ENCODE measurements around the gene COL6A5.

COL6A5 gene

DNA sequence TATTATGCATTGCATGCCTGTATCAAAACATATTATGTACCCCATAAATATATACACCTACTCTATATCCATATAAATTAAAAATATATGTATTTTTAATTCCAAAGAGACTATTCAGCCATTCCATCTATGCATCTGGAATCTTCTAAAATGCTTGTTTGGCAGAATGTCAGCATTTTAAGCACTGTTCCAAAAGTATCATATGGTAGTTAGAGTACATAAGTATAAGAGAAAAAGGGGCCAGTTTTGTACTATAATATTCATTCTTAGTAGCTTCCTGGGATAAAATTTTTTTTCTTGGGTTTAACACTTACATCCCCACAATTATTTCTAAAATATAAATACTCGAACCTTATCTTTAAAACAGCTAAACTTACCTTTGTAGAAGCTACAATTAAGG is 111.1 kb downstream of the COL6A5 start:
- no peak for DNase-seq

DNA sequence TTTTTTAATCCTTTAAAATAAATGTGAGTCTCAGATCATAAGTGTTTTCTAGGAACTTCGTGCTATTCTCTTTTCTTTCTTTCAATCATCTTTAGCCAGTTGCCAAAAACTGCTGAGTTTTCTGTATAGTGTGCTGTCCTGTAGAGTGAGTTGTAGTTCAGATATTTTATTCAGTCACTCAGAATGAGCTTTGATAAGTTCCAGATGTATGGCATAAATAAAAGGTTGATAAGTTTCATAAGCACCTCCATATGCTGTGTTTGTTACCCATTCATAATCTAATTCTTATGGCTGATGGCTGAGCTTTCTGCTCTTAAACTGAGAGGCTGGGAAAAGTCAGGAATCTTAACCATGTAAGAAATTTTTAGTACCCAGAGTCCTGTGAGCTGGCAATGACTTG is 112.2 kb downstream of the COL6A5 start:
- no peak for DNase-seq

DNA sequence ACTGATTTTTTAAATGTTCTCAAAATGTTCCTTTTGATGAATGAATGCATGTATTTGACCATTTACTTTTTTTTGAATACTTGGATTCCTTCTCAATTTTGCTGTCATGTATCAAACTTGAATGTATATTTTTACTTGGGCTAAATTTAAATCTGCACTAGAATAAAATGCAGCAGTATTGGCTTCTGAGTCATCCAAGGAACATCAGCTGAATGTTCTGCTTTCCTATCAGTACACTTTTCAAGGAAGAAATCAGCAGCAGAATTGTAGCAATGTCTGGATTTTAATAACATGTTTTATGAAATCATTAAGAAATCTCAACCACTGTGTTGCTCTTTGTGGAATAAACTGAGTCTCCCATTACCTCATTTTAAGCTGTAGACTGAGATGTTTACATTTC is 114.5 kb downstream of the COL6A5 start:
- no peak for DNase-seq

DNA sequence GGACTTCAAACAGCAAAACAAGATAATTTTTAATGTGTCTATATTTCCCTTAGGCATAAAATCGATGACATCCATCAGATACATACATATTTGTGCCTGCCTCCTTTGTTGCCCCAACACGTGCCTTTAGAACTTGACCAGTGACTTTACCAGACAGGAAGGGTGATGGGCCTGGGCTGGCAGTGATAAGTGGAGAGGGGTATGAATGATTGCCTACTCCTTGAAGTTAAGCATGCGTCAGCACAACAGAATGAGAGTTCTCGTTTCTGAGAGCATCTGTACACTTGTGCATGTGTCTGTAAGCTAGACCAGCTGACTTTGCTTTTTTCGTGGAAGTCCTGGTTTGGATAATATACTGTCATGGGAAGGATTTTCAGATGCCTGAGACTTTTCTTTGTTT is 116.6 kb downstream of the COL6A5 start:
- no peak for DNase-seq

DNA sequence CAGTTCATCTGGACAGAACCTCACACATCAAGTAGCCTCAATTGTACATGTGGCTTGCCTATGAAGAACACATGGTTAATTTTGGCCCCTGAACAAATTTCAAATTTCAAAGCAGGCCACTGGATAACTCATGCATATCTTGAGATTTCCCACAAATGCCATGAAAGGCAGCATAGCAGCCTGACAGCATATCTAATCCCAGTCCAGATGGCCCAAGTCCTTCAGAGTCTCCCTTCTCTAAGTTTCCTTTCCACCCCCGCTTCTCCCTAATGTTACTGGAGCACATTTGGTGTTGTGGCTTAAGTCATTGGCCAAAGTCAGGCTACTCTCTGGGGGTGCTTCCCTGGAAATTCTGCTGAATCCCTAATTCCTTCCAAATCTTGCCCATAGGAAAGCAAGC is 117.7 kb downstream of the COL6A5 start:
- DNase-seq: no peak

DNA sequence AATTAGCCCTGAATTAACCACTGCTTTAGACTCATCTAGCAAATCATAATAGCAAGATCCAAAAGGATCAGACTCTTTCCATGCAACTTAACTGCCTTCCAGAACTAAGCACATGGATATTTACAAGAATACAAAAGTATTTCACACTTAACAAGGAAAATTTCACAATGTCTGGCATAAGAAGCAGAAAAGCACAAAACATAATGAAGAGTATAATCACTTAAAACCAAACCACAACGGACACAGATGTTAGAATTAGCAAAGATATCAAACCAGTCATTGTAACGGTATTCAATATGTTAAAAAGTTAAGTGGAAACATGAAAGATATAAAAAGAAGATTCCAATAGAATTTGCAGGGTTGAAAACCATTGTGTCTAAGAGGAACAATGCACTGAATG is 120.0 kb downstream of the COL6A5 start:
- DNase-seq: no peak

DNA sequence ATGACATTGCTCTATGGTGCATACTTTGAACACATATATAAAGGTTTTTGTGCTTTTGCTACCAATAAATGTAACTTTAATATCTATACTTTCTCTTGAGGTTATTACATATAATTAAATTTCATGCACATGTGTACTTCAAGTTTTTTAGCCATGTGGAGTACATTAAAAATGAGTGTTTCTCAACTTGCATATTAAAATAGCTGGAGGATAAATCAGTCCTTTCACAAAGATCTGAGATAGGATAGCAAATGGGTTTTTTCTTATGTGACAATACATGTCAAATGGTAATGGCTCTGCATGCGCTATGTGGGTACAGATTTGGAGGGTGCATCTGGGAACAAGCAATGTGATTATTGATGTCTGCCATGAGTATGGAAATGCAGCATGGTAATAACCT is 122.8 kb downstream of the COL6A5 start:
- DNase-seq: no peak

DNA sequence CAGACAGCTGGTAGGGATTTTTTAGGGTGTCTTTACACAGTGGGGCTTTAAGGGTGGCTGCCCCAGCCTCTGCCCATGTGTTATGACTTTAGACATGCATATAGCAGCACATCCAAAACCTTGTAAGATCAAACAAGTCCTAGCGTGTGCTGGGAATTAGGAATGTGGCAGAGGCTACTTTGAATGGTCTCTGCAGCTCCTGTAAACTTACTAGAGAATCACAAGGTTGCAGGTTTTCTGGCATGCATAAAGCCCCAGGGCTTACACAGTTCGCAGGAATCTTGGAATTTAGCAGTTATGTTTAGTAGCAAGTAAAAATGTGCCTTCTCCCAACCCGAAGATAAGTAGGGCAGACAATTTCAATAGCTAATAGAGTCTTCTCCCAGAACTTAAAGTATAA is 124.7 kb downstream of the COL6A5 start:
- no peak for DNase-seq

DNA sequence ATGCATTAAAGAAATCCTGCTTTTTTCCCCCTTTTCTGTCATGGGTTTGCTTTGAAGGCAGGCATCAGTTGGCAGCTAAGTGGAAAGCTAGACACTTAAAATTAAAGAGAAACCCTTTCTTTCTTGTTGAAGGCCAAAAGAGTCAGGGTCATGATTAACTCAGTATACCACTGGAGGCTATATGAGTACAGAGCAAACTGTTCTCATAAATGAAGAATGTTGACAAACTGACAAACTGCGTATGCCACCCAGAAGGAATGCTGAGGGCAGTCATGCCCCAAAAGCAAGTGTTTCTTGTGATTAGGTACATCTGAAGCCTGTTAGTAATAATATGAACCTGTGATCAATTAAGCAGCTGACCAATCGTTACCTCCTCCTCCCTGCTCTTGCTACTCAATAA is 127.9 kb downstream of the COL6A5 start:
- no peak for DNase-seq

DNA sequence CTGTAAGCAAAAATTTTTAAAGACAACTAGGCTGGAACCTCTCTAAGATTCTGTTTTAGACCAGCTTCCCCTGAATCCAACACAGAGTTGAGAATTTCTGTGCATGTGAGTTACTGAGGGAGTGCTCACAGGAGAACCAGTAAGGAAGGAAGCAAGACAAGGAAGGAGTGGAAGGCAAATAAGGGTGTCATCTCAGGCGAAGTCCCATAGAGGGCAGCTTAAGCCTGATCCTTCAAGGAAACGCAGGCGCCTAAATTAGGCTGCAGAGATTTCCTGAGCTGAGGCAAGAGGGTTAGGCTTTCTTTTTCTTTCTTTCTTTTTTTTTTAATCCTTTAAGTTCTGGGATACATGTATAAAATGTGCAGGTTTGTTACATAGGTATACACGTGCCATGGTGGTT is 135.3 kb downstream of the COL6A5 start:
- no peak for DNase-seq

DNA sequence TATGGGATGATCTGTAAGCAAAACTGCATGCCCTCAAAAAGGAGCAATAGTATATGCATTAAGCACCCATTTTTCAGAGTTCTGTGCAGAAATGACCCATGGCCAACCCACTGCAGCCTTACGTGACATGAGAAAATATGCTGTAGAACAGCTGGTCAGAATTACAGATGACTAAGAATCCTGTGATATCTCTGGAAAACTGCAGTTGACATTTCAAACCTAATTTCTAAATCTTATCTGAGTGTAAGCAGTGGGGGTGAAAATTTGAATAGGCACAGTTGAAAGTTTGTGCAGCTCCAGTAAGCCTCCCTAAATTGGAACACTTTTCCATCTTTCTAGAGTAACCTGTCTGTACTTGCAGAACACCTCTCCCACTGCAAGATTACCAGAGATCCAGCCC is 142.8 kb downstream of the COL6A5 start:
- DNase-seq: no peak

DNA sequence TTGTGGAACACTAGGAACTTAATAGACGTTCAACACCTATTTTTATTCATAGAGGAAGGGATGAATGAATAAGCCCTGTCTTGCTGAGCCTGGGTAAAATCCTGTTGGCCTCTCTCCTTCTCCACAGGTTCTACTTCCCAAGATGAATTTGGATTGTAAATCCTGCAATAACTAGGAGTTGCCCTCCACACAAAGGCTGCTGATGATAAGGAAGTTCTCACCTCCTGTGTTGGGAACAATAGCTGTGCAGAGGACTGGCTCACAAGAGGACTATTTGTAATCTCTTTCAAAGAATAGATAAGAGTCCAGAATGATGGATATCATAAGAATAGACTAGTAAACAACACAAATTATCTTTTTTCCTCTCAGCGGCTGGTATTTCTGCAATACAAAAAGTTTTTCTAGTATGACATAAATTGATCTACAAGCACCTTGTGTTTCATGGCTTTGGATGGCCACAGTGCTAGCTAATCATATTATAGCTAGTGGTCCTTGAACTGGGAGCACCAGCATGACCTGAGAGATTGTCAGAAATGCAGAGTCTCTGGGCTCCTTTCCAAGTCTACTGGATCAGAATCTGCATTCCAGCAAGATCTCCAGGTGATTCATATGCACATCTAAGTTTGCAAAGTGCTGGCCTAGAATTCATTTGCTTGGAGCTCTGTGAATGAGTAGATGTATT is 143.4 kb downstream of the COL6A5 start:
- DNase-seq: no peak

DNA sequence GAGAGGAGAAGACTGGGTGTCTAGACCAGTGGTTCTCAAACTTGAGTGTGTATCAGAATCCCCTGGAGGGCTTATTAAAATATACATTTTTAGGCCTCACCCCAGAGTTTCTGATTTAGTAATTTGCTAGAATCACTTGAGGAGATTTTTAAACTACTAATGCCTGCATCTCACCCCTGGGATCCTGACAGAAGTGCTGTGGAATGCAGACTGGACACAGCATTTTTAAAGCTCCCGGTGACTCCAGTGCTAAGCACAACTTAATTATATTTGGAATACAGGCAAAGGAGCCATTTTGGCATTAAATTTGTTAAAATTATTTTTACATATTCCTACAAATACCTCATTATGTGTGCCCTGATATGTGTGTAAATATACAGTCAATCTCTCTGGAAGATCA is 144.8 kb downstream of the COL6A5 start:
- no peak for DNase-seq

DNA sequence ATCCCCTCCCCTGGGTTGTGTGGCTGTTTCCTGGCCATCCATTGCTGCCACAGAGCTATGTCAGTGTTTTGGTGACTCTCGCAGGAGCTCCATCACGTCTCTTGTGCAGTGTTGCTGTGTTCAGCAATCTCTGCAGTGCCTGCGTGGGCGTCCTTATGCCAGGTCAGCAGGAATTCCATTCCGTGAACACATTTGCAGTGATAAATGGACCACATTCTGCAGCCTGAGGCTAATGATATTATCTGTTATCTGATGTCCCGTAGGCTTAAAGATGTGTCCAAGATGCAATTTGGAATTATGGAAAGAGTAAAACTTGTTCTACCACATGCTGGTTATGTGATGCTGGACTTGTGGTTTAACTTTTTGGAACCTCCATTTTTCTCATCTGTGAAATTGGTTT is 146.0 kb downstream of the COL6A5 start:
- no peak for DNase-seq

DNA sequence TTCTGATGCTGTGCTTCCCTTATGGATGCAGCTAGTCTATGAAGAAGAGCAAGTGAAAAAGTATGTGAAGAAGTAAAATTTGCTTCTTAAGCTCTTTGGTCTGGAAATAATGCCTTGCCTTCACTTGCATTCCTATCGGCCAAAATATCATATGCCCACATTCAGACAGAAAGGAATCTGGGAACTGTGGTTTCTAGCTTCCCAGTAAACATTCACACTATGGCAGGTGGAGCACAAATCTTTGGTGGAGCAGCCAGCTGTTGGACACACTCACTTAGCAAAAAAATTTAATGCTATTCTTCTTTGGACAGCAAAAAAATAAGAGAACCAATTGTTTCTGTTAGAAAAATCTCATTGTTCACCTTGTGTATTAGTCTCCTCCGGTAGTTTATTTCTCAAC is 159.2 kb downstream of the COL6A5 start:
- DNase-seq: no peak

DNA sequence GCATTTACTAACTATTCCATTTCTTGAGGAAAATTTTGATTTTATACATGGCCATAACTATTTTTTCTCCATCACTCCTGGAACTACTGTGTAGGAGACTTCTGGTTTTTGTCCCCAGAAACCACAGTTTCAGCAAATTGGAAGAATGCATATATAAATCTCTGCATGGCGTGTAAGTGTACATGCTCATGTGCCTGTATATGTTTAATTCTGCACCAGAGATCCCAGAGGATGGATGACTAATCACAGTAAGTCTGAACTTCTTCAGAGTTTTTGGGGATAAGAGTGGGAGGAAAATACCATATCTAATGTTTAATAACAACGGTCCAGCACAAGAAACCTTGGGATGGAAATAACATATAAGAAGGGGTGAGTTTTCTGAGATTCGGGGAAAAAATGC is 160.6 kb downstream of the COL6A5 start:
- DNase-seq: no peak

DNA sequence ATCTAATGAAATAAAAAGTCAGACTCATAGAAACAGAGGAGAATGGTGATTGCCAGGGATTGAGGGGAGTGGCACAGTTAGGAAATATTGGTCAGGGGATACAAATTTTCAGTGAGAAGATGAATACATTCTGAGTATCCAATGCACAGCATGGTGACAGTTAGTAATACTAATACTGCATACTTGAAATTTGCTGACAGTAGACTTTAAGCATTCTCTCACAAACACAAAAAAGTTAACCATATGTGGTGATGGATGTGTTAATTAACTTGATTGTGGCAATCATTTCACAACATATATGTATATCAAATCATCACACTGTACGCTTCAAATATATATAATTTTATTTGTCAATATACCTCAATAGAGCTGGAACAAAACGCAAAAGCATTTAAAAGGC is 162.3 kb downstream of the COL6A5 start:
- DNase-seq: no peak

DNA sequence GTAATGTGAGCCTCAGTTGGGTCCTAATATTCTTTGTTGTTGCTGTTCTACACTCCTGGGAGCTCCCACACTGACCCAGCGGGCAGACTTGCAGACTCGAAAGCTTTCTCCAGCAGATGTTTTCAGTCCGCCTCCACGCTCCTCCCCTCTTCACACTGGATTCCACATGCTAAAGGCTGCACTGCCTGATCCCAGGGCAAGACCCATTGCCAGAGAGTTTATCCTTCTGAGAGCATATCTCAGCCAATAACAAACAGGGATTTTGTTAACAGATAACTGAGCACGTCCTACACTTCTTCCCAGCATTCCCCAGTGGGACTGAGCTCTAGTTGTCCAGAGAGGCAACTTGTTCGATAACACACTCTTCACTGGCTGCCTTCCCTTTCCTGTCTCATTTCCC is 163.5 kb downstream of the COL6A5 start:
- DNase-seq: no peak

DNA sequence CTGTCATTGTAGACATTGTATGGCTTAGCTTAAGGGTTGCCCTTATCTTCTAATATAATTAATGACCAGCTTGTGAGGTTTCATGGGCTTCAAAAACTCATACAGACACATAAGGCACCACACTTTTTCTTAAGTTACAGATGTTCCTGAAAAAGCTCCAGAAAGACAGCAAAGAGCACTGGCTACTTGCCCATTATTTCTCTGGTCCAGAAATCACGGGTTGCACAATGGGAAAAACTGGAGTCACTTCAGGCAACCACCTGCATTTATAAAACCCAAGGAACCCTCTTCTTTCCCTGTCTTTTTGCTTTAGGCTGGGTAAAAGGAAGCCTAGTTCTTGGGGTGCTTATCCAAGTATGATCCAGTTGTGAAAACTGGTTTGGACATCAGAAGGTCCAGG is 169.2 kb downstream of the COL6A5 start:
- no peak for DNase-seq

DNA sequence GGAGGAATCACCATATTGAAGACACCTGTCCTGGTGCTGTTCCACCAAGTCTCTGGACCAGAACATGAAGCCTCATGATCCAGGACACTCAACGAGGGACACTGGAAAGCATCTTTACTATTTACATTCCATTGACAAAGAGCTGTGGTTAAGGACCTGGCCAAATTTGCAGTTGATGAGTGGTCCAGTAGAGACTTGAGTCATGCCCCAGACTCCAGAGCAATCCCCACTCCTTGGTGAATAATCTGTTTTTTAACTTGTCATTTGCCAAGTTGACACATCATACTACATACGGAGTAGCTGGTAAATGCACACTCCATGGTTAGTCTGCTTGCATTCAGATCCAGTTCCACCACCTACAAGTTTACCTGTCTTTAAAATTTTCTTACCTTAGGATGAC is 170.3 kb downstream of the COL6A5 start:
- DNase-seq: no peak

DNA sequence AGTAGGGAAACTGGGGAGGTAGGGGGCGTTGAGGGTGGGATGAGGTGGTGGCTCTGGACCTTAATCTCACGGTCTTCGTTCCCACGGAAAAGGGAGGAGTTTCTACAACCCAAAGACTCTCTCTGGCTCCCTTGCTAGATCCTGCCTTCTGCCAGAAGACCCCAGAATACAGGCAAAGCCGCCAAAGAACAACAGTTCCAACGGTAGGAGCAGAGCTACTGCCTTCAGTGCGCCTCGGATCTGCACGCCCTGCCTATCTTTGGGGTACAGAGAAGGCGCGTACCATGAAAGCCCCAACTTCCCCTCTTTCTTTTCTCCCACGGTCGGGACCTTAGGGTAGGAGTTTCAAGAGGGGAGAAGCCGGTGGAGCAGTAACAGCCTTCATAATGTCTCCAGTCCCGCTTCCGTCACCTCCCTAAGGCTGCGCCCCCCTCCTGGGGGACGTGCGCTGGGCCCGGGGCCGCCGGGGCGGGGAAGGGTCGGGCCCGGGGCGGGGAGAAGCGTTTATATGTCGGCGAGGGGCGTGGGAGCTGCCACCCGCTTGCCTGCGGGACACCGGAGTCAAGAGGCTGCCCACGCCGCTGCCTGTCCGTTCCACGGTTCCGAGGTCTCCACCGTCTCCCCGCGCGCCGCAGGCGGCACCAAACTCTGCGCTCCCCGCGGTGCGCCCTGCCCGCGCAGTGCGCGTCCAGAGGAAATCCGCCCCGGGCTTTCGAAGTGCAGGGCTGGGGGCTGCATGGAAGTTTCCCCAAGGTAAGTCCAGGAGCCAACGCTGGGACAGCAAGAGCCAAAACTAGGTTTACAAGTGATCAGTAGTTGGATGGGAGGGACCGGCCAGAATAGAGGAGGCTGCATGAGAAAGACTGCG is 171.4 kb downstream of the COL6A5 start, which contains the start of gene COL6A6:
Gene COL6A6, plus strand, starts transcription at position 533 of the 868 bp plus-strand sequence. CDS start 43,188 bp downstream, outside the sequence.
- no peak for DNase-seq

DNA sequence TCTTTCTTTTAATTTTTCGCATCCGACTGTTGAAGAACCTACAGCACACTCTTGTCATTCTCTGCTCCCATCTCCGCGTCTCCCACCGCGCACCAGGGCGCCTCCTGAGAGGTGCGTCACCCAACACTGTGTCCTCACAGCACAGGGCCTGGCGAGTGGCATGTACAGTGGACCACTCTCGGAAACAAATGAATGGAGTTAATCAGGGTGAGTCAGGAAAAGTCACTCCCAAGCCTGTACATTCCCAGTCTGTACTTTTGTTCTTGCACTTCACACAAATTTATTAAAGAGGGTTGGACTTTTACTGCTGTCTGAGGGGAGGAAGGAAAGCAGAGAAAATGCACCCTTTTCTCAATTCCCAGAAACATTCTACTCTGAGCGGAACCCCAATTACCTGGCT is 172.1 kb downstream of the COL6A5 start:
- no peak for DNase-seq

DNA sequence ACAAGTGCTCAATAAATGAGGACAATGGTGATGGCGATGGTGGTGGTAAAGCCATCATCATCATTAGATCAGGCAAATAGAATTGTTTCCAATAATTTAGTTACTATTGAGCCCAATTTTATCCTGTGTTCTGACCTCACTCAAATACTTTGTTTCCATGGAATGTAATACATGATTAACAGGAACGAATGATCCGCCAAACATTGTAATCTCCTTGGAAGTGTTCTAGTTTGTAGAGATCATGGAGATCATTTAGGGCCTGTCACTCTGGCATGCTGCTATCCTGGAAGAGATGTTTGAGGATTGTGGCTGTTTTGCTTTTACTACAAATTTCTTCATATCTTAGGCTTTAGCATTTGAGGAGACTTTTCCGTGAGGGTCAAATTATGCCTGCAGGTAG is 174.3 kb downstream of the COL6A5 start:
- DNase-seq: no peak

DNA sequence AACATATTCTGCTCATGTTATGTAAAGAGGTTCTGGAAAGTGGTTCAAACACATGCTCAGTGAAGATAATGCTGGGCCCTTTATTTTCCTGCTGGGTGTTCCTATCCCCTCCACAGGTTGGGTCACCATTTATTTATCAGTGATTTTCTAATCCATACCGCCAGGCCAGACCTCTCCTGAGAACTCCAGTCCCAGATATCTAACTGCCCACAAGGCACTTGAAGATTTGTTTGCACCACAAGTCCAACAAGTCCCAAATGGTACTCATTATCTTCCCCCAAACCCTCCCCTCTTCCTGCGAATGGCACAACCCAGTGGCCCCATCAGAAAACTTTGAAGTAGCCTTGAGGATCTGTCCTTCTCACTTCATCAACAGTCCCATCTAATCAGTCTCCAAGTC is 176.9 kb downstream of the COL6A5 start:
- no peak for DNase-seq

DNA sequence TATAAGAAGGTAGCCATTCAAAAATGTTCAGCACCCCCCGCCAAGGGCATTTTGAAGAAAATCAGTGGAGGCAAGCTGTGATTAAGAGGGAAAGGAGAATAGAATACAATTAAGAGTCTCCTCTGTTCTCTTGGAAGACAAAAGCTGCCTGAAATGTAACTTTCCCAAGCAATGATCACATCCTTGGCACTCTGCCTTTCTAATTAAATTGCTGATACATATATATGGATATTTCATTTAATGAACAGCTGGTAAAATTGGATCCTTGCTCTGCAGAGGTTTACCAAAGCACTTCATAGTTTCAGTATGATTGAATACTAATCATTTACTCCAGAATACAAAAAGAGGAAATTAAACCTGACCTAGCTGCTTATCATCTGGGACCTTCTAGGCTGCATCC is 182.0 kb downstream of the COL6A5 start:
- no peak for DNase-seq
